ENCODE data around the gene ACOT12.
"Not testable (repeated sequence)": the region's sequence is repeated elsewhere in the genome, so short reads cannot be mapped to it uniquely, and the experiment has no call there.

Gene ACOT12

DNA sequence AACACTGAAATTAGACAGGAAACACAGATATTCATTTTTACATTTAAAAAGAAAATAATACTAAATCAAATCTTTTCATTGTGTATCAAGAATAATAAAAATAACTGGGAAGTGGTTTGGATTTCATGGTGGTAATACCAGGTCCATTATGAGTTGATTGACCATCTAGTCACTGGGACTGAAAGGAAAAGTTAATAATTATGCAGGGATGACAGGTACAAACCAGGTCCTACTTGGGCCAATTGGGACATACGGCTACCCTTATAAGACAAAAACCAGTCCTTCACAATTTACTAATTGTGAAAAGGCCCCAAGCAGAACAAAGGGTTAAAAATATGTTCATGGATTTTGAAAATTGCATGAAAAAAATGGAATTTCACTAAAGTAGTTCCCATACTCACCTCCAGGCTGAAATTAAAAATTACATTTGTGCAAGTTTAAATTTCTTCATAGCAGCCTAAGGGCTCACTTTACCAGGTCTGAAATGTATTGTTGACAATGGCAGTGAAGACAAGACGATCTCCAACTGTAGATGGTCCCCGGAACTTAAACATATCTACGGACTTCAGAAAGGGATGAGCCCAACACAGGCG lies 48.4 kb downstream of the ACOT12 start:
- in situ Hi-C loops (cut with MboI; ENCODE audit: low sequenced_read_pairs) = no loop called here

DNA sequence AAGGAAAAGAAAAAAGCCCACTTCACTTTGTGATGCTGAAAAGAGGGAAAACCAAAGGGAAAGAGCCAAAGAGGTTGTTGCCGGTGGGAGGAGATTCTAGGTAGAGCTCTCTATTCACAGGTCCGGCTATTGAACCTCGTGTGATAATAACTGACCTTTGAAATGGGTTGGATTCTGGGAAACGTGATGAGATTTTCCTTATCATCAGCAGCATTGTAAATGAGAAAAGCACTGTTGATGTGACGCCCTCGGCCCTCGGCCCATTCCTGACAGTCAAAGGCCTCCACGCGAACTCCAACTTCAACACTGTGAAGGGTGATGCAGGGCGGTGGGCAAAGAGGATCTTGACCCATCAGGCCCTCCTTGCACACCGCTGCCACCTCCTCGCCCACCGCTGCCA lies 49.2 kb downstream of the ACOT12 start:
- in situ Hi-C loops (cut with MboI; ENCODE audit: low sequenced_read_pairs) = no loop called here

DNA sequence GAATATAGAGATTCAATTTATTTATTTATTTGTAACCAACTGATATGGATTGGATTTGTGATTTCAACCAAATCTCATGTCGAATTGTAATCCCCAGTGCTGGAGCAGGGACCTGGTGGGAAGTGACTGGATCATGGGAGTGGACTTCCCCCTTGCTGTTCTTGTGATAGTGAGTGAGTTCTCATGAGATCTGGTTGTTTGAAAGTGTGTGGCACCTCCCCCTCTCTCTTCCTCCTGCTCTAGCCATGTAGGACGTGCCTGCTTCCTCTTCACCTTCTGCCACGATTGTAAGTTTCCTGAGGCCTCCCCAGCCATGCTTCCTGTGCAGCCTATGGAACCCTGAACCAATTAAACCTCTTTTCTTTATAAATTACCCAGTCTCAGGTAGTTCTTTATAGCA lies 55.7 kb downstream of the ACOT12 start:
- in situ Hi-C loops (cut with MboI; ENCODE audit: low sequenced_read_pairs) = not testable (repeated sequence)

DNA sequence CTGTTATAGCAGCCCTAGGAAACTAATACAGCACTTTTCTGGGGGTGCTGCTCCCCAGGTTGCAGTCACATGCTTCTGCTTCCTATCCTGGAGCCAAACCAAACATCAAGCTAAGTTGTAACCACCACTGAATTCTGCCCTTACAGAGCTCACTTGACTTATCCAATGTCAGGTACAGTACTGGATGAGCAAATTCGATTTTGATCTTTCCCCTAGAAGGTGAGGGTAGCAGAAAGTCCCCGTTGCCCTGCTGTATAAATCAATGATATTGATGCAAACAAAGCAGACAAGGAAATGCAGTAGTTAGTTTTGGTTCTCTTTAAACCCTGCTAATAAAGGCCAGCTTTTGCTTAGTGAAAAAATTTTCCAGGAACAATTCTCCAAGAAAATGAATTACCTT lies 56.1 kb downstream of the ACOT12 start:
- in situ Hi-C loops (cut with MboI; ENCODE audit: low sequenced_read_pairs) = no loop called here

DNA sequence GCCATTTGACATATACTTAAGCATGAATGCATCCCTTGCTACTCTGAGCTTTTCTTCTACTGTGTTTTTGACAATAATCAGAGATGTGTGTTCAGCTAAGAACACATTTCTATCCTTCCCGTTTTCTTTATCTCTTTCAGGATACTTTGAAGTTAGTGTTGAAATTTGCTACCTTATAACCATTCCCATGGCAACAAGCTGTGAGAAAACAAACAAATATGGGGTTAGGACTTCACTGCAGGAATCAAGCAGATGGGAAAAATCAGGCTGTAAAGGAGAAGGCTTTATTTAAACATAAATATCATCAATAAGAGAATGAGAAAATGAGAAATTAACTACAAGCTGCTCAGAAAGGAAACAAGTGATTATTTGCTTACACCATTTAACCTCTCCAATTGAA lies 57.4 kb downstream of the ACOT12 start:
- in situ Hi-C loops (cut with MboI; ENCODE audit: low sequenced_read_pairs) = no loop called here

DNA sequence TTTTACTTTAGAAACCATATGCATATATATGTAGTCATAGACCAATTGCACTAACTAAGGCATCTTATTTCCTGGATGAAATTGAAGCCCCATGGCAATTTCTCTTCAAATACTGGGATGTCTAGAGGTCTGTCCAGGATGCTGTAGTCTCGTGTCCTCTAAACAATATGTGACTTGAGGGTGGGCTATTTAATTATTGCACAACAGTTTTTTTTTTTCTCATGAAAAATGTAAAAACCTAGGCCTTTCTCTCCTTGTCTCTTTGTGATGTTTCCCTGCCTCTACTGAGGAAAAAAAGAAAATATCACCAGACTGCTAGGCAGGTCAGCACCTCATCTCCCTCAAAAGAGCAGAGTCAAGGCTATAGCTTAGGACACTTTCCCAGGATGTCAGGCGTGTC lies 58.0 kb downstream of the ACOT12 start:
- in situ Hi-C loops (cut with MboI; ENCODE audit: low sequenced_read_pairs) = no loop called here

DNA sequence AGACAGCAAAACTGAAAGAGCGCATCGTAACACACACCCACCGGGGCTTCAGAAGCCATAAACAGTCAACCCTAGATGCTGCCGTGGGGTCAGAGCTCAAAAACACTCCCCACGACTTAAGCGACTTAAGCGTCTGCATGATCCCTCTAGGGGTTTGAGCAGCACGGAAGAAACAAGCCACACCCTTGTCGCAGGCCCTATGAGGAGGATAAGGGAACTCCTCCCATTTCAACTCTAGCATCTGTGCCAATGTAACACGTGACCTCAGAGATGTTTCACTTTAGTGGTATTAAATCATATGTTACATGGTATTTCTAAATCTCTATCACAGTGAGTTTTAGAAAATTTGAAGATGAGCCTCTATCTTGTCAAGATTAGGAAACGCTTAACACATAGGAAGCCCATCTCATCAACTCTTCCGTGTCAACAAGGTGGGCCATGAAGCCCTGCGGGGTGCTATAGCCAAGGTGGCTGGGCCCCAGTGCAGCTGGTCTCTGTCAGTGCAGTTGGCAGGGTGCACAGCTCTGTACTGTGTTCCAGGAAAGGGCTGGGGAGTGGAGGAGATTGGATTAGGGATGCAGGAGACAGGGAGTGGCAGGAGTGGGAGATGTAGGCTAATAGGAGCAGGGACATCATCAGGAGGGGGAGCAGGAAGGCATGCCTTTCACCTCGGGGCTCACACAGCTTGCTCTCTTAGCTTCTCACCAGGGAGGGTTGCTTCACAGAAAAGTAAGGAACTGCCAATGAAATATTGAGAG lies 59.5 kb downstream of the ACOT12 start:
- in situ Hi-C loops (cut with MboI; ENCODE audit: low sequenced_read_pairs) = no loop called here

DNA sequence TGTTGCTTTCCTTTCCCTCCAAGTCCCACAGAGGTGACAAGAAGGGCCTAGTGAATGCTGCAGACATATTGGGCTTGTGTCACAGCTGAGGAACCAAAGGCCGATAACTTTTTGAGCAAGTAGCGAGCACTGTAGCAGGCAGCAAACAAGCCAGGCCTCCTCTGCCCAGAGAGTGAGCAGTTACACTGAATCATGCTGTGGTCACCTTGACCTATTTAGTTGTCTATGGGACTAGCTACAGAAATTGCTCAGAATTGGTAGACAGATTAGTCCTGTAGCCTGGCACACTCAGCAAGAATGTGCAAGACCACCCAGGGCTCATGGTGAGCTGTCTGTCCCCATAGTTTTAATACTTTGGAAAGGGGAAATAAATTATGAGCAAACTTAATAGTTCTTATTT lies 67.4 kb downstream of the ACOT12 start:
- in situ Hi-C loops (cut with MboI; ENCODE audit: low sequenced_read_pairs) = no loop called here

DNA sequence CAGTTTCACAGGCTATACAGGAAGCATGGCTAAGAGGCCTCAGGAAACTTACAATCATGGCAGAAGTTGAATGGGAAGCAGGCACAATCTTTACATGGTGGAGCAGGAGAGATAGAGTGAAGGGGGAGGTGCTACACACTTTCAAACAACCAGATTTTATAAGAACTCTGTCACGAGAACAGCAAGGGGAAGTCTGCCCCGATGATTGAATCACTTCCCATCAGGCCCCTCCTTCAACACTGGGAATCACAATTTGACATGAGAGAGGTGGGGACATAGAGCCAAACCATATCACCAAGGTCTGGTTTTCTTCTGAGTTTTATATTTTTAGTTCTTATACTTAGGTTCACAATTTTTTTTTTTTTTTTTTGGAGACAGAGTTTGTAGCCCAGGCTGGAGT lies 76.4 kb downstream of the ACOT12 start:
- in situ Hi-C loops (cut with MboI; ENCODE audit: low sequenced_read_pairs) = no loop called here

DNA sequence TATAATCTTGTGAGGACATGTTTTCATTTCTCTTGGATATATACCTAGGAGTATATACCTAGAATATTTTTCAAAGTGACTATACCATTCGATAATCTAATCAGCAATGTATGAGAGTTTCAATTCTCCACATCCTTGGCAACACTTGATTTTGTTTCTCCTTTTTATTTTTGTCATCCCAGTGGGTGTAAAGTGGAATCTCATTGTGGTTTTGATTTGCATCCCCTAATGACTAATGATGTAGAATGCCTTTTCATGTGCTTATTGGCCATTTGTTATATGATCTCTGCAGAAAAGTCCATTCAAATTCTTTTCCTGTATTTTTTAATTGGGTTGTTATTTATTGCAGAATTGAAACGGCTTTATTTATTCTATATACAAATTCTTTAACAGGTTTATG lies 77.4 kb downstream of the ACOT12 start:
- in situ Hi-C loops (cut with MboI; ENCODE audit: low sequenced_read_pairs) = no loop called here

DNA sequence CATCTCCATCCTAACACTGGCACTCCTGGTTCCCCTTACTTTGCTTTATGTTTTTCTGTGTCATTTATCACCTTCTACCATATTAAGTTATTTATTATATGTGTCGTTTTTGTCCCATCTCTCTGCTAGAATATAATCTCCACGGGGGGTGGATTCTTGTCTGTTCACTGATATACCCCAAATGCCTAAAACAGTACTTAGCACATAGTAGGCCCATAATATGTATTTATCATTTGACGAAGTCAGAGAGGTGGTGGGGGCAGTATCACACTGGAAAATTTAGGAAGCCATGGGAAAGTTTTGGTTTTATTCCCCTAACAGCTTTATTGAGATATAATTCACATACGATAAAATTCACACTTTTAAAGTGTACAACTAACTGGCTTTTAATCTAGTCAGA lies 78.1 kb downstream of the ACOT12 start:
- in situ Hi-C loops (cut with MboI; ENCODE audit: low sequenced_read_pairs) = no loop called here

DNA sequence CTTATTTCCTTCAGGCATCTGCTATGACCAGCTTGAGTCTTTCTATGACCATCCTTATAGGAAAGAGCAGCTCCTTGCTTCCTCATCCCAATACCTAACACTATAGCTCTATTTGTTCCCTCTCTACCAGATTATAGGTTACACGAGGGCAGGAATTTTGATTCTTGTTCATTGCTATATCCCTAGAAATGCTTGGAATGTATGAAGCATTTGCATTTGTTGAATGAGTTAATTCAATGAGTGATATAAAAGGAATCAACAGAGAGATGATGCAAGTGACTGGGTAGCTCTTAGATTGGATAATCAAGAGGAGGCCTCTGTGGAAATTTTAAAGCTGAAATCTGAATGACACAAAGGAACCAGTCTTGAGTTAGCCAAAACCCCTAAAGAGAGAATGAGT lies 78.6 kb downstream of the ACOT12 start:
- in situ Hi-C loops (cut with MboI; ENCODE audit: low sequenced_read_pairs) = no loop called here

DNA sequence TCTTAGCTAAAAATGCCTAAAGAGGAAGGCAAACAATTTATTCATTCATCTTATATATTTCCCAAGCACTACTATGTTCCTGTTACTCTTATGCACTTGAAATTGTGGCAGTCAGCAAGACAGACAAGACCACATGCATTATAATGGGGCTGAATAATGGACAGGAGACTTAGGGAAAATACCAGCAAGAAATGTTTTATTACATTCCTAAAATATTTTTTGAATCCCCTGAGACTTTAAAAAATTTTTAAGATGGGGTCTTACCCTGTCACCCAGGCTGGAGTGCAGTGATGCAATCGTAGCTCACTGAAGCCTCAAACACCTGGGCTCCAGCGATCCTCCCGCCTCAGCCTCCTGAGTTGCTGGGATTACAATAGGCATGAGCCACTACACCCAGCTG lies 79.4 kb downstream of the ACOT12 start:
- in situ Hi-C loops (cut with MboI; ENCODE audit: low sequenced_read_pairs) = no loop called here

DNA sequence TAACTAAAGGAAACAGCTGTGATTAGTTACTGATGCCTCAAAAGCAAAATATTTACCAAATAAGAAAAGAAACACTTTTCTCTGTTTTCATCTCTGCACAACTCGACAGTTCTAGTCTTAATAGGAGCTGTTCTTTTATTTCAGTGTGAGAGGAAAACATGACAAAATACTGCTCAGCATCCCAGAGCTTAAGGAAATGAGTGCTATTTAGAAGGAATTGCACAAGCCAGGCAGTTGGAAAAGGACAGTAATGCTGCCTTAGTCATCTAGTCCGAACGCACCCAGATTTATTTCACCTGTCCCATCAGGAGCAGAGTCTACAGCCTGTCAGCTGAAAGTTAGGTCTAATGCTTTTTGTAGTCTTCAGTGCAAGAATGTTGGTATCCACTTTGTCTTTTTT lies 80.2 kb downstream of the ACOT12 start:
- in situ Hi-C loops (cut with MboI; ENCODE audit: low sequenced_read_pairs) = no loop called here

DNA sequence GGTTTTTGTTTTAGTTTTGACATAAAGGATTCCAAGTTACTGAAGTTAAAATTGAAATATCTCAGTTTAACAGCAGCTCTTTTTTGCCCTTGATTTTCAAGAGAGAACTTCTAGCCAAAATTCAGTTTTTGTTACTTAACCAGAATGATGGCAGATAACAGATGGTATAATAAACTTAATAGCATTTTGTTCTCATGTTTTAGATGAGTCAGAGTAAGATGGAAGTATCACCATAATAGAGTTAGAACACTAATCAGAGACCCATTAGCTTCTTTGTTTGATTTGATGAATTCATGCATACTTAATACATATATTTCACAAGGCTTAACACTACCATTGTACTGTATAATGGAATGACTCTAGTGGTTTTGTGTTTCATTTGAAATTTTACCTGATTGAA lies 80.7 kb downstream of the ACOT12 start:
- in situ Hi-C loops (cut with MboI; ENCODE audit: low sequenced_read_pairs) = no loop called here

DNA sequence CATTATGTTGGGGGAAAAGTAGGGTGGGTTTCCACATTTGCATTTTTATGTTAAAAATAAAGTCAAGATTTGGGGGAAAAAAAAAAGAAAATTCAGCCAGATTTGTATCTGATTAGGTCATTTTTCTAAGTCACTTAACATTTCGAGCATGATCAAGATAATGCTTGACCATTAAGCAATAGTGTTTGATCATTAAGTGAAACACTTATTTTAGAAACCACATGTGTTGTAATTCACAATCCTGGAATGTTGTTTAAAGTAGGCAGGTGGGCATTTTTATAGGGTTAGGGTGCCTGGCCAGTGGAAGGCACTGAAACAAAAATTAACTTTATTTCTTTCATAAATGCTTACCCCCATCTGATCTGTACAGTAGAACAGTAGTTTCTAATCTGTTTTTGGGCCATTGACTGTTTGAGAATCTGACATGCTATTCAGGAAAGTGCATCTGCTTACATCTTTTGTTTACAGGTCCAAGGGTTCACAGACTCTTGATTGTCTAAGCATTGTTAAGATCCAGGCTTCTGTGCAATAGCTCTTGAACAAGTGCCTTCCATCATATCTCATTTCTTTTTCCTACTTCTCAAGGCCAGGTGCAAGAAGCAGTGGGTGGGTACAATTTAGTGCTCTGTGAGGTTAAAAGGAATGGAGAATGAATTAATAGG lies 83.4 kb downstream of the ACOT12 start:
- in situ Hi-C loops (cut with MboI; ENCODE audit: low sequenced_read_pairs) = no loop called here

DNA sequence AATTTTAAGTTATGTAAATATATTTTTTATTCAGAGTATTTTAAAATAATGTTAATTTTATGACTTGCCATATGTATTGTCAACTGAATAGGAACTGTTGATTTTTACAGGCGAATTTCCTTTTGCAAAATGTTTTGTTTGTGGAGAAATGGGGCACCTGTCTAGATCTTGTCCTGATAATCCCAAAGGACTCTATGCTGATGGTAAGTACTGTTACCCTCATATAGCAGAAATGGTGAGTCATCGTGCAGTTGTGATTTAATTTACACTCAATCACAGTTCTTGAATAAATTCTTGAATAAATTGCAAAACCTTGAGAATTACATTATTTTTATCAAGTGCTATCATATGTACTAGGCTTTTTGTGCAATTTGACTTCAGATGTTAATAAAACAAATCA lies 85.1 kb downstream of the ACOT12 start:
- in situ Hi-C loops (cut with MboI; ENCODE audit: low sequenced_read_pairs) = no loop called here

DNA sequence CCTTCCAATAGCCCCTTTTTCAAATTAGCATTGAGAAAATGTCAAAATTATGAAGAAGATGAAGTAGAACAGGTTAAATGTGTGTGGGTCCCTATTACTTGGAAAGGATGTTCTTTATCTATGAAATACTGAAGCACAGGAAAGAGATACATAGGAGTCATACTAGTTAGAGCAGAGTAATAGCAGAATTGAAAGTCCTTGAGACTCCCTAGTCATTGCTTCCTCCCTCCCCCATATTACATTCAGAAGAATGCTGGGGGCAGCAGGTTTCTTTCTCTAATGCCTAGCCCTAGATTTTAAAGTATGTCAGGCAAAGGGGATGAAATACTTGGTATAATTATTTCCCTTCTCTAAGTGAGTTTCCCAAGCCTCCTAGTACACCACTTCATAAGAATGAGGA lies 88.1 kb downstream of the ACOT12 start:
- in situ Hi-C loops (cut with MboI; ENCODE audit: low sequenced_read_pairs) = no loop called here

DNA sequence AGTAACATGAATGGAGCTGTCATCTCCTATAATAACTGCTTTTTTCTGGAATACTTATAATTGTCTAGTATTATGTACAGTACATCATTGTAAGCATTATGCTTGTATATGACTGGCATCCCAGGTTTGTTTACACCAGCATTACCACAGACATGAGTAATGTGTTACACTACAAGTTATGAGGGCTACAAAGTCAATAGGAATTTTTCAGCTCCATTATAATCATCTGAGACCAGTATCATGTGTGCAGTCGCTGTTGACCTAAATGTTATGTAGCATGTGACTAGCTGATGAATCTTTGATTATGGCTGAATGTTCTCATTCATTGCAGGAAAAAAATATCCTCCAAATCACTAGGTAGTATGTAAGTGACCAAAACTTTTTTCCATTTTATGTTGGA lies 90.4 kb downstream of the ACOT12 start:
- in situ Hi-C loops (cut with MboI; ENCODE audit: low sequenced_read_pairs) = no loop called here

DNA sequence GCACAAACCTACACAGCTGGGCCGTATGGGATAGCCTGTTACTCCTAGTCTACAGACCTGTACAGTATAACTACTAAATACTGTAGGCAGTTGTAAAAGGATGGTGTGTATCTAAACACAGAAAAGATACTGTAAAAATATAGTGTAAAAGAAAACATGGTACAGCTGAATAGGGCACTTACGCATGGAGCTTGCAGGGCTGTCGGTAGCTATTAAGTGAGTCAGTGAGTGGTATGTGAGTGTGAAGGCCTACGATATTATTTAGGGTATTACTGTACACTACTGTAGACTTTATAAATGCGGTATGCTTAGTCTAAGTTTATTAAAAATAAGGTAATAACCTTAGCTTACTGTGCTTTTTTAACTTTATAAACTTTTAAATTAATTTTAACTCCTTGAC lies 91.3 kb downstream of the ACOT12 start:
- in situ Hi-C loops (cut with MboI; ENCODE audit: low sequenced_read_pairs) = no loop called here

DNA sequence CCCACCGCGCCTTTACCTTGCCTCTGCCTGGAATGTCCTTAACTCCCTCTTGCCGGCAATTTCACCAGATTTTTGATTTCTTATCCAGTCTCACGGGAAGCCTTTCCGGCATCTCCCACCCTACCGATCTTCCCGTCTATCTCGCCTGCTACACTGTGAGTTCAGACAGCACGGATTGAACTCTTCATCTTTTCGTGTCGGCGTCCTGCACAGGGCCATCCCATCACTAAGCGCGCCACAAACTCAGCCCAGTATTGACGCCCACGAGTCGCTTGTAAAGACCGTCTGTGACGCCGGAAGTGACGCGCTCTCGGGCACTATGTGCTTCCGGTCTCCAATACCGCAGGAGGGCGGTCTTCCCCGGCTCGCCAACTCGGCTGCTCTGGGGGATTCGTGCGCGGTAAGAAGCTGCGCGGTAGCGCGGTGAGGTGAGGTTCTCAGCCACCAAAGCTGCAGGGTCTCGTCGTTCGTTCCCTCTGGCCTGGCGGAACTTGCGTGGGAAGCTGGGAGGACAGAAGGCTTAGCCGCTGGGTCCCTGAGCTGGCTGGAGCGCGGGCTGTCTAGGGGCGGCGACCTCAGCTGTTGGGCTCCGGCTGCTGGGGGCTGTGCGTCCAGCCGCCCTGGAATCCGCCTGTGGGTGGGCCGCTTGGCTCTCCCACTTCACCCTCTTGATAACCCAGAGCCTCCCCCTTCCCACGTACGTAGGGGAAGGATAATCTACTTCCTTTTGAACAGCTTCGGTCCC lies 92.5 kb downstream of the ACOT12 start, which contains the start of gene ZCCHC9:
ZCCHC9 (plus strand) TSS at position 317 of the 745 bp plus-strand sequence. CDS start 3,171 bp downstream, outside the sequence.
- in situ Hi-C loops (cut with MboI; ENCODE audit: low sequenced_read_pairs) = no loop called here

DNA sequence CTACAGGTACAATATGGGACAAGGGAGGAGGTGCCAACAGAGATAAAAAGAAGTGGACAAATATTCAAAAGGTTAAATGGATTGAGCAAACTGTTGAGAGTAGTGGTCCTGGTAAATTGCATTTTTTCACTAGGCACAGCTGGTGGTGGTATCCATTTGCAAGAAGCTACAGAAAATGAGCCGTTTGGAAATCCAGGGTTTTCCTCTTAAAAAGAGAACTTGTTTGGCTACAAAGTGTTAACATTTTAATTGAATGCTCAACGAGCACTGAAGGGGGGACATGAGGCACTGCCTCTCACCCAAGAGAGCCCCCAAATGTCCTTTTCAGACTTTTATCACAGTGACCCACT lies 93.0 kb downstream of the ACOT12 start:
- in situ Hi-C loops (cut with MboI; ENCODE audit: low sequenced_read_pairs) = no loop called here
